Measurements from ENCODE around the gene FRMPD4. TPM values are rescaled to one million over a fixed set of nuclear protein-coding genes. Genes with fewer than 3 reads are reported as not detected.
A peak's percentile ranks its signal among the peaks of the same experiment; 100 is the strongest.
"Not testable (repeated sequence)": the region's sequence is repeated elsewhere in the genome, so short reads cannot be mapped to it uniquely, and the experiment has no call there.

Gene FRMPD4
- polyA plus RNA-seq, 1 experiment: 0.82 TPM

- H3K27me3 ChIP-seq (ENCODE audit: control insufficient read depth, insufficient read depth, low read length): 0 out of 2 replicates have a peak, but pooled peaks cover 2% of the 10 kb centered on the region
- ChIA-PET POLR2A (no interaction called here), CTCF (no interaction called here)
- TF ChIP-seq, protein P1, sequence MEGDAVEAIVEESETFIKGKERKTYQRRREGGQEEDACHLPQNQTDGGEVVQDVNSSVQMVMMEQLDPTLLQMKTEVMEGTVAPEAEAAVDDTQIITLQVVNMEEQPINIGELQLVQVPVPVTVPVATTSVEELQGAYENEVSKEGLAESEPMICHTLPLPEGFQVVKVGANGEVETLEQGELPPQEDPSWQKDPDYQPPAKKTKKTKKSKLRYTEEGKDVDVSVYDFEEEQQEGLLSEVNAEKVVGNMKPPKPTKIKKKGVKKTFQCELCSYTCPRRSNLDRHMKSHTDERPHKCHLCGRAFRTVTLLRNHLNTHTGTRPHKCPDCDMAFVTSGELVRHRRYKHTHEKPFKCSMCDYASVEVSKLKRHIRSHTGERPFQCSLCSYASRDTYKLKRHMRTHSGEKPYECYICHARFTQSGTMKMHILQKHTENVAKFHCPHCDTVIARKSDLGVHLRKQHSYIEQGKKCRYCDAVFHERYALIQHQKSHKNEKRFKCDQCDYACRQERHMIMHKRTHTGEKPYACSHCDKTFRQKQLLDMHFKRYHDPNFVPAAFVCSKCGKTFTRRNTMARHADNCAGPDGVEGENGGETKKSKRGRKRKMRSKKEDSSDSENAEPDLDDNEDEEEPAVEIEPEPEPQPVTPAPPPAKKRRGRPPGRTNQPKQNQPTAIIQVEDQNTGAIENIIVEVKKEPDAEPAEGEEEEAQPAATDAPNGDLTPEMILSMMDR (IDR thresholded peaks at IDR 0.05; ENCODE audit: insufficient read depth, low read depth, low read length): no peak
- no peak overlapping the region for H3K4me3 ChIP-seq (ENCODE audit: low read depth, low read length)
- H3K36me3 ChIP-seq (ENCODE audit: control insufficient read depth, insufficient read depth, low read length): no peaks in the 10 kb centered on the region
- peak; percentile 39 for DNase-seq (ENCODE audit: low read depth)
These were observed 24.1 kb downstream of the FRMPD4 start for GRCh38 chrX:12162420-12162819.

DNA sequence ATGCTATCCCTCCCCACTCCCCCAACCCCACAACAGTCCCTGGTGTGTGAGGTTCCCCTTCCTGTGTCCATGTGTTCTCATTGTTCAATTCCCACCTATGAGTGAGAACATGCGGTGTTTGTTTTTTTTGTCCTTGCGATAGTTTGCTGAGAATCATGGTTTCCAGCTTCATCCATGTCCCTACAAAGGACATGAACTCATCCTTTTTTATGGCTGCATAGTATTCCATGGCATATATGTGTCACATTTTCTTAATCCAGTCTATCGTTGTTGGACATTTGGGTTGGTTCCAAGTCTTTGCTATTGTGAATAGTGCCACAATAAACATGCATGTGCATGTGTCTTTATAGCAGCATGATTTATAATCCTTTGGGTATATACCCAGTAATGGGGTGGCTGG is 25.9 kb downstream of the FRMPD4 start:
- H3K36me3 ChIP-seq (ENCODE audit: control insufficient read depth, insufficient read depth, low read length); POLR2A ChIA-PET; CTCF ChIA-PET; H3K27me3 ChIP-seq (ENCODE audit: control insufficient read depth, insufficient read depth, low read length); DNase-seq (ENCODE audit: low read depth); H3K4me3 ChIP-seq (ENCODE audit: low read depth, low read length): not testable (repeated sequence)

GRCh38 chrX:12170755-12171154 is 32.5 kb downstream of the FRMPD4 start:
- TF ChIP-seq, protein P1 (IDR thresholded peaks at IDR 0.05; ENCODE audit: insufficient read depth, low read depth, low read length): no peak
- ChIA-PET POLR2A (no interaction called here), CTCF (no interaction called here)

GRCh38 chrX:12174358-12174757 is 36.1 kb downstream of the FRMPD4 start:
- no peak for DNase-seq (ENCODE audit: low read depth)
- no peak overlapping the region for H3K4me3 ChIP-seq (ENCODE audit: low read depth, low read length)
- H3K36me3 ChIP-seq (ENCODE audit: control insufficient read depth, insufficient read depth, low read length): no peaks in the 10 kb centered on the region
- POLR2A ChIA-PET: no interaction called here
- CTCF ChIA-PET: interaction anchor here (0.6 to 1.3 kb wide), 2 partner anchors 18 to 1229 kb away, joined by 3 read pairs; no protein-coding TSS in a partner anchor
- no peaks in the 10 kb centered on the region for H3K27me3 ChIP-seq (ENCODE audit: control insufficient read depth, insufficient read depth, low read length)
- TF ChIP-seq, protein P1 (IDR thresholded peaks at IDR 0.05; ENCODE audit: insufficient read depth, low read depth, low read length): no peak

More at GRCh38 chrX:12170755-12171154, 32.5 kb downstream of the FRMPD4 start:
- DNase-seq (ENCODE audit: low read depth): no peak
- no peaks in the 10 kb centered on the region for H3K36me3 ChIP-seq (ENCODE audit: control insufficient read depth, insufficient read depth, low read length)
- H3K4me3 ChIP-seq (ENCODE audit: low read depth, low read length): no peak overlapping the region
- H3K27me3 ChIP-seq (ENCODE audit: control insufficient read depth, insufficient read depth, low read length): no peaks in the 10 kb centered on the region

DNA sequence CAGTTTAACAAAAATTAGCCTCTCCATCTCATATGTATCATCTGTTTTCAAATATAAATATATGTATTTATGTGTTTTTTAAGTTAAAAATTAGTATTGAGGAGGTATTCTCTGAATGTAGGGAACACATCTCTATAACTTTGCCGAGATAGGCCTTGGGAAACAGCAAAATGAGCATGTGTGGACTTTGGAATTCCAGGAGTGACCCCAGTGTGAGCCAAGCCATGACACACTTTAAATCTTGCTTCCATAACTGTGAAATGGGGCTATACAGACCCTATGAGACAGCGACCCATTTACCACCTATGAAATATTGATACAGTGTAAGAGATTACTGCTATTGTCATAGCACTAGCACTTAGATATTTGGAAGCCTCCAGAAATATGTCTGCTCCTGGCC is 58.8 kb downstream of the FRMPD4 start:
- H3K36me3 ChIP-seq (ENCODE audit: control insufficient read depth, insufficient read depth, low read length): no peaks in the 10 kb centered on the region
- H3K4me3 ChIP-seq (ENCODE audit: low read depth, low read length): no peak overlapping the region
- ChIA-PET CTCF (no interaction called here), POLR2A (no interaction called here)
- no peaks in the 10 kb centered on the region for H3K27me3 ChIP-seq (ENCODE audit: control insufficient read depth, insufficient read depth, low read length)
- DNase-seq (ENCODE audit: low read depth): no peak
- TF ChIP-seq, protein P1 (IDR thresholded peaks at IDR 0.05; ENCODE audit: insufficient read depth, low read depth, low read length): no peak

DNA sequence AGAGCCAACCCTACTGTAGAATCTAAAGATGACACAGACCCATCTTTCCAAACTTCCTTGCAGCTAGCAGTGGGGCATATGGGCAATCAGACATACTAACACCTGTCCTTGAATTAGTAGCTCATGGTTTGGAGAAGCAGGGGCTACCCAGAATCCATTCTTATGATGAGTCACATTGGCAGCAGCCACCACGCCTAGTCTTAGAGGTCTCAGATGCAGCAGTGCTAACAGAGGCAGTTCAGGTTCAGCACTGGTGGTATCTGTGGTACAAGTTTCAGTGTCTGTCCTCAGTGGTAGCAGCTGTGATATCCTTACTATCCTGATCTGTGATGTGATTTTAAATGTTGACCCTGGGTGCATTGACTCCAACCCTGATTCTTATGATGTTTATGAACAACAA is 68.1 kb downstream of the FRMPD4 start:
- ChIA-PET POLR2A (no interaction called here), CTCF (no interaction called here)

More for the DNA sequence above, 68.1 kb downstream of the FRMPD4 start:
- TF ChIP-seq, protein P1 (IDR thresholded peaks at IDR 0.05; ENCODE audit: insufficient read depth, low read depth, low read length): no peak
- DNase-seq (ENCODE audit: low read depth): no peak
- Histone ChIP-seq H3K4me3 (ENCODE audit: low read depth, low read length) (no peak overlapping the region), H3K36me3 (ENCODE audit: control insufficient read depth, insufficient read depth, low read length) (no peaks in the 10 kb centered on the region), H3K27me3 (ENCODE audit: control insufficient read depth, insufficient read depth, low read length) (no peaks in the 10 kb centered on the region)

Measured in BJ (cell line).